HCT116 (cell line): ENCODE data around the gene UBE2L3. TPM values are rescaled to one million over a fixed set of nuclear protein-coding genes. Genes with fewer than 3 reads are reported as not detected.

Experiments
- ATAC-seq: fragments of 200-7000 bp; cut with Tn5 transposase; 2 replicates; pipeline ENCODE4 v1.9.1; 2020; ENCODE audit warnings: mild to moderate bottlenecking, moderate library complexity
- BruUV-seq: library from RNA; stranded (reverse); fragments of 400-500 nt; replicated peaks from 2 replicates; lab custom pipeline; 2021; lab: Mats Ljungman, UMichigan
- CTCF ChIA-PET: fragments of 300-600 bp; sonication (Branson Sonifier 250); formaldehyde crosslinking; loops from one replicate; lab custom pipeline; 2021; ENCODE audit warnings: antibody characterized with exemption; lab: Charles Lee
- POLR2A ChIA-PET: fragments of 300-600, 350-600 bp; sonication (Branson Sonifier 250); formaldehyde crosslinking; loops from one replicate; lab custom pipeline; 2021; ENCODE audit warnings: antibody characterized with exemption; lab: Charles Lee
- RAD21 ChIA-PET, 2 experiments: fragments of 300-600 bp; sonication (Branson Sonifier 250); formaldehyde crosslinking; loops; one replicate each; lab custom pipeline; 2023; ENCODE audit warnings: low total read pairs in 2 of 2; ENCODE audit not compliant: uncharacterized antibody in 2 of 2, unreplicated experiment in 2 of 2, low non-redundant PET in 1 of 2; lab: Charles Lee
- DNase-seq: peaks from one replicate; pipeline ENCODE4 v3.0.0-alpha.2; 2010; ENCODE audit warnings: low read depth, low spot score
- H2AFZ ChIP-seq: fragments of 200-600 bp; shearing (Covaris generic), sonication (generic); 2 replicates; pipeline ENCODE4 v1.6.1; 2017; ENCODE audit warnings: low read depth, mixed run types, mixed read lengths, antibody characterized with exemption, low read length; ENCODE audit not compliant: poor library complexity, severe bottlenecking
- H3K27ac ChIP-seq: 2 replicates; pipeline ENCODE4 v1.5.1; 2012; ENCODE audit warnings: low read depth, low read length
- H3K27me3 ChIP-seq: fragments of 200-600 bp; sonication (generic); 2 replicates; pipeline ENCODE4 v1.6.1; 2016; ENCODE audit warnings: mixed run types, low read length, mixed read lengths; ENCODE audit not compliant: insufficient read depth
- H3K36me3 ChIP-seq, 2 experiments: fragments of 200-500 bp in 1 of 2; fragments of 200-600 bp in 1 of 2; sonication (Bioruptor generic) in 1 of 2; sonication (generic) in 1 of 2; 2 replicates each; pipeline versions ENCODE4 v1.5.1 to v1.6.1; 2014 to 2016; ENCODE audit warnings: low read length in 2 of 2, inconsistent platforms in 1 of 2, mixed read lengths in 1 of 2, mixed run types in 1 of 2; ENCODE audit not compliant: insufficient read depth in 2 of 2, control insufficient read depth in 1 of 2
- H3K4me1 ChIP-seq, 2 experiments: fragments of 200-600 bp in 1 of 2; sonication (generic) in 1 of 2; 2 replicates each; pipeline versions ENCODE4 v1.5.1 to v1.6.1; 2012 to 2017; ENCODE audit warnings: low read length in 2 of 2, inconsistent platforms in 1 of 2, mild to moderate bottlenecking in 1 of 2, mixed read lengths in 1 of 2, mixed run types in 1 of 2, moderate library complexity in 1 of 2; ENCODE audit not compliant: insufficient read depth in 2 of 2, control insufficient read depth in 1 of 2
- H3K4me2 ChIP-seq: fragments of 200-600 bp; sonication (generic); 2 replicates; pipeline ENCODE4 v1.6.1; 2017; ENCODE audit warnings: mixed run types, low read length, mixed read lengths
- H3K4me3 ChIP-seq, 2 experiments: fragments of 200-600 bp in 1 of 2; sonication (generic) in 1 of 2; replicated peaks in 1 of 2; 2 replicates each; pipeline ENCODE4 v1.5.1; 2011 to 2016; ENCODE audit warnings: low read length in 2 of 2, control low read depth in 1 of 2, low read depth in 1 of 2, mild to moderate bottlenecking in 1 of 2, mixed read lengths in 1 of 2, mixed run types in 1 of 2
- H3K79me2 ChIP-seq: fragments of 200-600 bp; sonication (generic); 2 replicates; pipeline ENCODE4 v1.6.1; 2017; ENCODE audit warnings: mild to moderate bottlenecking, mixed run types, low read length, moderate library complexity, mixed read lengths; ENCODE audit not compliant: insufficient read depth
- H3K9ac ChIP-seq: fragments of 200-600 bp; sonication (generic); 2 replicates; pipeline ENCODE4 v1.6.1; 2016; ENCODE audit warnings: low read length, mixed read lengths
- H3K9me2 ChIP-seq: fragments of 200-600 bp; sonication (generic), shearing (Covaris generic); 2 replicates; pipeline ENCODE4 v1.6.1; 2017; ENCODE audit warnings: mixed run types, mild to moderate bottlenecking, moderate library complexity; ENCODE audit not compliant: insufficient read depth
- H3K9me3 ChIP-seq, 2 experiments: fragments of 200-500 bp in 1 of 2; fragments of 200-600 bp in 1 of 2; sonication (Bioruptor generic) in 1 of 2; sonication (generic) in 1 of 2; 2 replicates each; pipeline ENCODE4 v1.6.1; 2014 to 2017; ENCODE audit warnings: low read length in 2 of 2, mixed read lengths in 2 of 2, inconsistent platforms in 1 of 2, low read depth in 1 of 2, mild to moderate bottlenecking in 1 of 2, mixed run types in 1 of 2, moderate library complexity in 1 of 2; ENCODE audit not compliant: control insufficient read depth in 1 of 2, insufficient read depth in 1 of 2
- H4K20me1 ChIP-seq: fragments of 200-600 bp; sonication (generic), shearing (Covaris generic); 2 replicates; pipeline ENCODE4 v1.6.1; 2017; ENCODE audit warnings: mixed run types, mild to moderate bottlenecking, moderate library complexity; ENCODE audit not compliant: insufficient read depth
- CBX3 ChIP-seq: IDR thresholded peaks from 2 replicates; pipeline ENCODE4 v1.6.1; 2012; ENCODE audit warnings: low read depth
- CEBPB ChIP-seq: IDR thresholded peaks from 2 replicates; pipeline ENCODE4 v1.6.1; 2012; ENCODE audit warnings: low read depth
- ELF1 ChIP-seq: IDR thresholded peaks from 2 replicates; pipeline ENCODE4 v1.6.1; 2012; ENCODE audit warnings: low read depth, borderline replicate concordance
- EZH2phosphoT487 ChIP-seq: fragments of 200-600 bp; IDR thresholded peaks from 2 replicates; pipeline ENCODE4 v1.6.1; 2018; ENCODE audit warnings: antibody characterized with exemption, borderline replicate concordance
- FOSL1 ChIP-seq: IDR thresholded peaks from 2 replicates; pipeline ENCODE4 v1.6.1; 2012; ENCODE audit warnings: low read depth
- JUND ChIP-seq: IDR thresholded peaks from 2 replicates; pipeline ENCODE4 v1.6.1; 2012
- POLR2A ChIP-seq: IDR thresholded peaks from 2 replicates; pipeline ENCODE4 v1.7.0; 2011; ENCODE audit warnings: borderline replicate concordance; ENCODE audit not compliant: insufficient read depth, insufficient read length; ENCODE audit errors: extremely low read depth
- POLR2AphosphoS5 ChIP-seq: IDR thresholded peaks from 2 replicates; pipeline ENCODE4 v1.6.1; 2011; ENCODE audit warnings: mild to moderate bottlenecking, low read depth, low read length, moderate library complexity
- SP1 ChIP-seq: IDR thresholded peaks from 2 replicates; pipeline ENCODE4 v1.6.1; 2012; ENCODE audit warnings: low read depth
- SRF ChIP-seq: IDR thresholded peaks from 2 replicates; pipeline ENCODE4 v1.6.1; 2012; ENCODE audit warnings: low read depth
- TCF7L2 ChIP-seq: IDR thresholded peaks from 2 replicates; pipeline ENCODE4 v1.7.0; 2011; ENCODE audit warnings: borderline replicate concordance, inconsistent platforms; ENCODE audit not compliant: insufficient read depth, insufficient read length; ENCODE audit errors: extremely low read depth
- YY1 ChIP-seq: IDR thresholded peaks from 2 replicates; pipeline ENCODE4 v1.6.1; 2011; ENCODE audit warnings: low read length, low read depth, moderate library complexity, mild to moderate bottlenecking; ENCODE audit not compliant: insufficient replicate concordance; ENCODE audit errors: extremely low read depth
- ZFX ChIP-seq: fragments of 450-650 bp; IDR thresholded peaks from 2 replicates; pipeline ENCODE4 v1.6.1; 2017
- intact Hi-C: fragments of 100-400 bp; cut with micrococcal nuclease; formaldehyde crosslinking; loops from 2 replicates; pipeline ENCODE4 v1.10.0; 2022
- total RNA-seq: library from RNA; stranded (reverse); gene quantifications from one replicate; pipeline ENCODE4 v1.2.1, GENCODE V29; 2021; ENCODE audit not compliant: unreplicated experiment
- TF ChIP-seq, protein P1 (sequence below): IDR thresholded peaks from 2 replicates; pipeline ENCODE4 v1.6.1; 2011; ENCODE audit warnings: mild to moderate bottlenecking, low read length, moderate library complexity; ENCODE audit not compliant: insufficient replicate concordance; ENCODE audit errors: extremely low read depth
- TF ChIP-seq, protein P2 (sequence below): IDR thresholded peaks from 2 replicates; pipeline ENCODE4 v1.6.1; 2012; ENCODE audit warnings: low read depth
- TF ChIP-seq, protein P3 (sequence below): IDR thresholded peaks from 2 replicates; pipeline ENCODE4 v1.6.1; 2012
- TF ChIP-seq, protein P4 (sequence below), 3 experiments: fragments of 200-600 bp in 1 of 3; sonication (generic) in 1 of 3; IDR thresholded peaks in 2 of 3; conservative IDR thresholded peaks in 1 of 3; 2 replicates each; pipeline ENCODE4 v1.5.1; 2012 to 2017; ENCODE audit warnings: low read depth in 2 of 3, low read length in 2 of 3, antibody characterized with exemption in 1 of 3, borderline replicate concordance in 1 of 3, control low read depth in 1 of 3, mild to moderate bottlenecking in 1 of 3, mixed read lengths in 1 of 3, mixed run types in 1 of 3, moderate library complexity in 1 of 3; ENCODE audit not compliant: insufficient read depth in 1 of 3

Gene UBE2L3
- total RNA-seq, 1 experiment from 2014 or later = 55.6 TPM

DNA sequence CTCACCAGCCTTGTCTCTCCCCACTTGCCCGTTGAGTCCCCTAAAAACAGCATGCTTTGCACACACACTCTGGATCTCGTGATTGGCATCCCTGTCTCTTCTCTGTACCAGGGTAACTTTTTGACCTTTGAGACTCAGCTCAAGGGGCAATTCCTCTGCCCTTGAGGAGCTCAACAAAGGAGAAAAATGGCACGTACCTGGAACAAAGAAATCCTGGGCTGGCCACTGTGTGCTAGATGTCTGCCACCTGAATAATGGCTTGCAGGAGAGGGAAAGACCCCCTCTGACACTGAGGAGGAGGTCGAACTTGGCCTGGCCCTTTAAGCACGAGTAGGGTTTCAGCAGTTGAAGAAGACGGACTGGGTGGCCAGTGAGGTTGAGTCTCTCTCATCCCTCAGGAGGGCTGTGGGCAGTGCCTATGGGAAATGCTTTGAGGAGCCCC, 5.8 kb downstream of the UBE2L3 start:
- H3K4me2 ChIP-seq = peak overlapping the region; percentile 41
- TF ChIP-seq POLR2A = no peak
- no peak for TF ChIP-seq FOSL1
- TF ChIP-seq, protein P1, sequence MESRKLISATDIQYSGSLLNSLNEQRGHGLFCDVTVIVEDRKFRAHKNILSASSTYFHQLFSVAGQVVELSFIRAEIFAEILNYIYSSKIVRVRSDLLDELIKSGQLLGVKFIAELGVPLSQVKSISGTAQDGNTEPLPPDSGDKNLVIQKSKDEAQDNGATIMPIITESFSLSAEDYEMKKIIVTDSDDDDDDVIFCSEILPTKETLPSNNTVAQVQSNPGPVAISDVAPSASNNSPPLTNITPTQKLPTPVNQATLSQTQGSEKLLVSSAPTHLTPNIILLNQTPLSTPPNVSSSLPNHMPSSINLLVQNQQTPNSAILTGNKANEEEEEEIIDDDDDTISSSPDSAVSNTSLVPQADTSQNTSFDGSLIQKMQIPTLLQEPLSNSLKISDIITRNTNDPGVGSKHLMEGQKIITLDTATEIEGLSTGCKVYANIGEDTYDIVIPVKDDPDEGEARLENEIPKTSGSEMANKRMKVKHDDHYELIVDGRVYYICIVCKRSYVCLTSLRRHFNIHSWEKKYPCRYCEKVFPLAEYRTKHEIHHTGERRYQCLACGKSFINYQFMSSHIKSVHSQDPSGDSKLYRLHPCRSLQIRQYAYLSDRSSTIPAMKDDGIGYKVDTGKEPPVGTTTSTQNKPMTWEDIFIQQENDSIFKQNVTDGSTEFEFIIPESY = no peak
- no peak for TF ChIP-seq EZH2phosphoT487
- TF ChIP-seq, protein P2, sequence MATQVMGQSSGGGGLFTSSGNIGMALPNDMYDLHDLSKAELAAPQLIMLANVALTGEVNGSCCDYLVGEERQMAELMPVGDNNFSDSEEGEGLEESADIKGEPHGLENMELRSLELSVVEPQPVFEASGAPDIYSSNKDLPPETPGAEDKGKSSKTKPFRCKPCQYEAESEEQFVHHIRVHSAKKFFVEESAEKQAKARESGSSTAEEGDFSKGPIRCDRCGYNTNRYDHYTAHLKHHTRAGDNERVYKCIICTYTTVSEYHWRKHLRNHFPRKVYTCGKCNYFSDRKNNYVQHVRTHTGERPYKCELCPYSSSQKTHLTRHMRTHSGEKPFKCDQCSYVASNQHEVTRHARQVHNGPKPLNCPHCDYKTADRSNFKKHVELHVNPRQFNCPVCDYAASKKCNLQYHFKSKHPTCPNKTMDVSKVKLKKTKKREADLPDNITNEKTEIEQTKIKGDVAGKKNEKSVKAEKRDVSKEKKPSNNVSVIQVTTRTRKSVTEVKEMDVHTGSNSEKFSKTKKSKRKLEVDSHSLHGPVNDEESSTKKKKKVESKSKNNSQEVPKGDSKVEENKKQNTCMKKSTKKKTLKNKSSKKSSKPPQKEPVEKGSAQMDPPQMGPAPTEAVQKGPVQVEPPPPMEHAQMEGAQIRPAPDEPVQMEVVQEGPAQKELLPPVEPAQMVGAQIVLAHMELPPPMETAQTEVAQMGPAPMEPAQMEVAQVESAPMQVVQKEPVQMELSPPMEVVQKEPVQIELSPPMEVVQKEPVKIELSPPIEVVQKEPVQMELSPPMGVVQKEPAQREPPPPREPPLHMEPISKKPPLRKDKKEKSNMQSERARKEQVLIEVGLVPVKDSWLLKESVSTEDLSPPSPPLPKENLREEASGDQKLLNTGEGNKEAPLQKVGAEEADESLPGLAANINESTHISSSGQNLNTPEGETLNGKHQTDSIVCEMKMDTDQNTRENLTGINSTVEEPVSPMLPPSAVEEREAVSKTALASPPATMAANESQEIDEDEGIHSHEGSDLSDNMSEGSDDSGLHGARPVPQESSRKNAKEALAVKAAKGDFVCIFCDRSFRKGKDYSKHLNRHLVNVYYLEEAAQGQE = no peak
- TF ChIP-seq CEBPB = no peak
- no peak for TF ChIP-seq ZFX
- no peak for TF ChIP-seq YY1
- TF ChIP-seq POLR2AphosphoS5 = no peak
- no peak for TF ChIP-seq SP1
- TF ChIP-seq, protein P3, sequence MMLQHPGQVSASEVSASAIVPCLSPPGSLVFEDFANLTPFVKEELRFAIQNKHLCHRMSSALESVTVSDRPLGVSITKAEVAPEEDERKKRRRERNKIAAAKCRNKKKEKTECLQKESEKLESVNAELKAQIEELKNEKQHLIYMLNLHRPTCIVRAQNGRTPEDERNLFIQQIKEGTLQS = no peak
- TF ChIP-seq ELF1 = no peak
- TF ChIP-seq JUND = no peak
- TF ChIP-seq, protein P4, sequence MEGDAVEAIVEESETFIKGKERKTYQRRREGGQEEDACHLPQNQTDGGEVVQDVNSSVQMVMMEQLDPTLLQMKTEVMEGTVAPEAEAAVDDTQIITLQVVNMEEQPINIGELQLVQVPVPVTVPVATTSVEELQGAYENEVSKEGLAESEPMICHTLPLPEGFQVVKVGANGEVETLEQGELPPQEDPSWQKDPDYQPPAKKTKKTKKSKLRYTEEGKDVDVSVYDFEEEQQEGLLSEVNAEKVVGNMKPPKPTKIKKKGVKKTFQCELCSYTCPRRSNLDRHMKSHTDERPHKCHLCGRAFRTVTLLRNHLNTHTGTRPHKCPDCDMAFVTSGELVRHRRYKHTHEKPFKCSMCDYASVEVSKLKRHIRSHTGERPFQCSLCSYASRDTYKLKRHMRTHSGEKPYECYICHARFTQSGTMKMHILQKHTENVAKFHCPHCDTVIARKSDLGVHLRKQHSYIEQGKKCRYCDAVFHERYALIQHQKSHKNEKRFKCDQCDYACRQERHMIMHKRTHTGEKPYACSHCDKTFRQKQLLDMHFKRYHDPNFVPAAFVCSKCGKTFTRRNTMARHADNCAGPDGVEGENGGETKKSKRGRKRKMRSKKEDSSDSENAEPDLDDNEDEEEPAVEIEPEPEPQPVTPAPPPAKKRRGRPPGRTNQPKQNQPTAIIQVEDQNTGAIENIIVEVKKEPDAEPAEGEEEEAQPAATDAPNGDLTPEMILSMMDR (IDR thresholded peaks at IDR 0.05 in 2 of 3, conservative IDR thresholded peaks at IDR 0.05 in 1 of 3; ENCODE audit: borderline replicate concordance in 1 of 3, insufficient read depth in 1 of 3, low read depth in 2 of 3, low read length in 2 of 3) = no peak
- TF ChIP-seq CBX3 = no peak
- TF ChIP-seq SRF = no peak
- no peak for TF ChIP-seq TCF7L2
- TF ChIP-seq, all 23 proteins: peak for 0
- ChIA-PET CTCF (no interaction called here), RAD21 (no interaction called here), POLR2A (interaction anchor here (2.1 kb wide), 1 partner anchor 69 kb away, joined by 9 read pairs; the partner anchor contains the start of gene SDF2L1)
- H4K20me1 ChIP-seq = peaks cover 44% of the 10 kb centered on the region; the same call in 1 of the 2 replicates
- H2AFZ ChIP-seq = no peak overlapping the region
- intact Hi-C loops = no loop called here
- BruUV-seq = no TSS peak
- peaks cover 2 to 4% of the 10 kb centered on the region in 2 experiments; a peak in 2 of 4 replicates for H3K36me3 ChIP-seq
- H3K27ac ChIP-seq = no peak overlapping the region
- no peaks in the 10 kb centered on the region for H3K9me2 ChIP-seq
- DNase-seq (no peak), ATAC-seq (no peak)
- peaks cover 47 to 64% of the 10 kb centered on the region in 2 experiments for H3K4me1 ChIP-seq
- H3K9ac ChIP-seq = no peak overlapping the region
- peaks cover 100% of the 10 kb centered on the region for H3K79me2 ChIP-seq
- H3K4me3 ChIP-seq = no peak overlapping the region
- H3K27me3 ChIP-seq = no peaks in the 10 kb centered on the region
- H3K9me3 ChIP-seq = no peaks in the 10 kb centered on the region
